Osteocyte (in vitro differentiated cells): ENCODE results near the gene F2RL2. TPM values are rescaled to one million over a fixed set of nuclear protein-coding genes. Genes with fewer than 3 reads are reported as not detected.
A peak's percentile ranks its signal among the peaks of the same experiment; 100 is the strongest.

Experiments used
- DNase-seq: peaks from one replicate; pipeline ENCODE4 v3.0.0; 2021; ENCODE audit warnings: mixed read lengths; ENCODE audit not compliant: unreplicated experiment; ENCODE audit errors: extremely low spot score
- H3K27ac Mint-ChIP-seq: one replicate; pipeline ENCODE4 v1.8.0; 2021; ENCODE audit warnings: mild to moderate bottlenecking, mixed read lengths; ENCODE audit not compliant: unreplicated experiment
- H3K27me3 Mint-ChIP-seq: one replicate; pipeline ENCODE4 v1.8.0; 2021; ENCODE audit warnings: mixed read lengths; ENCODE audit not compliant: unreplicated experiment
- H3K36me3 Mint-ChIP-seq: one replicate; pipeline ENCODE4 v1.8.0; 2021; ENCODE audit warnings: mixed read lengths; ENCODE audit not compliant: unreplicated experiment
- H3K4me1 Mint-ChIP-seq: one replicate; pipeline ENCODE4 v1.8.0; 2021; ENCODE audit warnings: mixed read lengths; ENCODE audit not compliant: unreplicated experiment
- H3K4me3 Mint-ChIP-seq: one replicate; pipeline ENCODE4 v1.8.0; 2021; ENCODE audit warnings: mild to moderate bottlenecking, moderate library complexity, mixed read lengths; ENCODE audit not compliant: unreplicated experiment
- H3K9me3 Mint-ChIP-seq: one replicate; pipeline ENCODE4 v1.8.0; 2021; ENCODE audit warnings: mixed read lengths; ENCODE audit not compliant: unreplicated experiment
- total RNA-seq: library from RNA; stranded (reverse); gene quantifications from 2 replicates; pipeline ENCODE4 v1.2.1, GENCODE V29; 2021
- TF ChIP-seq, protein P1 (sequence below): fragments of 200-600 bp; sonication (generic); IDR thresholded peaks from 2 replicates; pipeline ENCODE4 v1.5.0; 2021; ENCODE audit warnings: antibody characterized with exemption, mild to moderate bottlenecking, moderate library complexity

F2RL2 gene
- total RNA-seq, 1 donor from 2014 or later, result 14.1 TPM

DNA sequence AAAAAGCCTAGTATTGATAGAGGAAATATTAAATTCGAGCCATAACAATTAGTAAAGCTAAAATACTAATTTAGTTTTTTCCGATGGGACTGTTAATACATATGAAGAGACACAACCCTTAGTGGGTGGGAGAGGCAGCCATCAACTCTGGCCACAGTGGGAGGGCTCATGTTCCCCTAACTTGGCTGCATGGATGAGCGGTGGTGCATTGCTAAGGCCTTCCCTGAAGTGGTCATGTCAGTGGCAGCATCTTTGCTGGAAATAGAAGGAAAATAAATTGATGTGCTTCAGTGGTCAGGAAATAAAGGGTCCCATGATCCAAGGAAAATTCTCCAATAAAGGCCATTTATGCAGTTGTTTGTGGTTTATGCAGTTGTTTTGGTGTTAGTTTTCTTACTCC, 33.9 kb upstream of the F2RL2 start:
- H3K9me3 Mint-ChIP-seq, result no peaks in the 10 kb centered on the region
- H3K27me3 Mint-ChIP-seq, result no peaks in the 10 kb centered on the region
- no peak for DNase-seq
- TF ChIP-seq, protein P1, sequence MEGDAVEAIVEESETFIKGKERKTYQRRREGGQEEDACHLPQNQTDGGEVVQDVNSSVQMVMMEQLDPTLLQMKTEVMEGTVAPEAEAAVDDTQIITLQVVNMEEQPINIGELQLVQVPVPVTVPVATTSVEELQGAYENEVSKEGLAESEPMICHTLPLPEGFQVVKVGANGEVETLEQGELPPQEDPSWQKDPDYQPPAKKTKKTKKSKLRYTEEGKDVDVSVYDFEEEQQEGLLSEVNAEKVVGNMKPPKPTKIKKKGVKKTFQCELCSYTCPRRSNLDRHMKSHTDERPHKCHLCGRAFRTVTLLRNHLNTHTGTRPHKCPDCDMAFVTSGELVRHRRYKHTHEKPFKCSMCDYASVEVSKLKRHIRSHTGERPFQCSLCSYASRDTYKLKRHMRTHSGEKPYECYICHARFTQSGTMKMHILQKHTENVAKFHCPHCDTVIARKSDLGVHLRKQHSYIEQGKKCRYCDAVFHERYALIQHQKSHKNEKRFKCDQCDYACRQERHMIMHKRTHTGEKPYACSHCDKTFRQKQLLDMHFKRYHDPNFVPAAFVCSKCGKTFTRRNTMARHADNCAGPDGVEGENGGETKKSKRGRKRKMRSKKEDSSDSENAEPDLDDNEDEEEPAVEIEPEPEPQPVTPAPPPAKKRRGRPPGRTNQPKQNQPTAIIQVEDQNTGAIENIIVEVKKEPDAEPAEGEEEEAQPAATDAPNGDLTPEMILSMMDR, result no peak
- no peak overlapping the region for H3K4me3 Mint-ChIP-seq
- H3K27ac Mint-ChIP-seq, result no peak overlapping the region
- peaks cover 3% of the 10 kb centered on the region for H3K36me3 Mint-ChIP-seq
- H3K4me1 Mint-ChIP-seq, result peaks cover 15% of the 10 kb centered on the region

DNA sequence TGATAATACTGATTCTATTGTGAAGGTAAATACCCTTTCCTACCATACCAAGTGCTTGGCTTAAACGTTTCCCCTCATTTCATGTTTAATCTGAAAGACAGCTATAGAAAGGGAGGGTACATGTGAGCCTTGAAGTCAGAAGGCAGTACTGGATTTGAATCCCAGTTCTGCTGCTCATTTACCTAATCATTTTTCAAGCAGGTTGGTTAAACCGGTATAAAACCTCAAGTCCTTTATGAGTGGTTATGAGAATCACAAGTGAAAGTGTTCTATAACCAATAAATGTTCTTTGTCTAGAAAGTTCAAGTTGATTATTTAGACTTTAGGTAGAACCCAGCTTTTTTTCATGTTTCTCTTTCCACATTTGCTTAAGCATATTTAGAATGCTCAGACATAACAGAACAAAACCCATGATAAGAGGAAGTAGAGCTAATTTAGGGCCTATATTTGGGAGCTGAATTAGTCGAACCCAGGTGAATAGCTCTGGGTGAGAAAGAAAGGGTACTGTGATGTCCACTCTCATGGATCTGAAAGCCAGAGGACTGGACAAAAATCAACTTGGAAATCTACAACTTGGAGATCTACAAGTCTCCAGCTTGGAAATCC, 29.7 kb upstream of the F2RL2 start:
- Mint-ChIP-seq H3K36me3 (peaks cover 12% of the 10 kb centered on the region), H3K9me3 (peaks cover 10% of the 10 kb centered on the region), H3K27ac (no peak overlapping the region), H3K4me1 (peaks cover 16% of the 10 kb centered on the region), H3K4me3 (no peak overlapping the region), H3K27me3 (no peaks in the 10 kb centered on the region)
- no peak for DNase-seq
- TF ChIP-seq, protein P1, result no peak

DNA sequence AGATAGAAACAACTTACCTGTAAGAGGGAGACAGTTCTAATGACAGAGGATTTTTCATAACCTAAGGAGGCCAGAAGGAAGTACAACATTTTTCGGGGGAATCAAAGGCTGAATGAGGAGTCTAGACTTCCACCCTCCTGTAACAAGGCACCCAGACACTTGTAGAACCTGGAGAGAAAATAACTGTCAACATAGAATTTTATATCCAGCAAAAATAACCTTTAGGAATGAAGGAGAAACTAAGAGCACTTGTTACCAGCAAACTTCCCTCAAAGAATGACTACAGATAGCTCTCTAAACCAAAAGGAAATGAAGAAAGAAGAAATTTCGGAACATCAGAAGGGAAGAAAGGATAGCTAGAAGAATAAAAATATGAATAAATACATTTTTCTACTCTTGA, 25.9 kb upstream of the F2RL2 start:
- peaks cover 13% of the 10 kb centered on the region for H3K36me3 Mint-ChIP-seq
- TF ChIP-seq, protein P1, result no peak
- H3K4me3 Mint-ChIP-seq, result no peak overlapping the region
- no peaks in the 10 kb centered on the region for H3K27me3 Mint-ChIP-seq
- H3K4me1 Mint-ChIP-seq, result peaks cover 13% of the 10 kb centered on the region
- H3K27ac Mint-ChIP-seq, result no peak overlapping the region
- no peak for DNase-seq
- peaks cover 10% of the 10 kb centered on the region for H3K9me3 Mint-ChIP-seq

DNA sequence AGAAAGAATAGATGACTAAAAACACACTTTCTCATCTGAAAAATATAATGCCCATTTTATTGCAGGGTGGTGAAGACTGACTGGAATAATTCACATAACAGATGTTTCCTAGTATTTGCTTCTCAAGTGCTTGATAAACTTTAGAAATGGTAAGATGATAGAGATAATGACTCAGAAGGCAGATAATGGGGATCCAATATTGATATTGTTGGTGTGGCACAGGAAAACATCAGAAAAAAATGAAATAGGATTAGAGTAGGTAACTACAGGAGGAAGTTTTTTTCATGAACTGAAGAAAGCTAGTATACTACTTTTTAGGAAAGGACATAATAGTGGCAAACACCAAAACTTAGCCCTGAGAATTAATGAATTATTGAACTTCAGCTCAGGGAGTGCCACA, 20.2 kb upstream of the F2RL2 start:
- Mint-ChIP-seq H3K27ac (no peak overlapping the region), H3K27me3 (no peaks in the 10 kb centered on the region)
- TF ChIP-seq, protein P1, result no peak

DNA sequence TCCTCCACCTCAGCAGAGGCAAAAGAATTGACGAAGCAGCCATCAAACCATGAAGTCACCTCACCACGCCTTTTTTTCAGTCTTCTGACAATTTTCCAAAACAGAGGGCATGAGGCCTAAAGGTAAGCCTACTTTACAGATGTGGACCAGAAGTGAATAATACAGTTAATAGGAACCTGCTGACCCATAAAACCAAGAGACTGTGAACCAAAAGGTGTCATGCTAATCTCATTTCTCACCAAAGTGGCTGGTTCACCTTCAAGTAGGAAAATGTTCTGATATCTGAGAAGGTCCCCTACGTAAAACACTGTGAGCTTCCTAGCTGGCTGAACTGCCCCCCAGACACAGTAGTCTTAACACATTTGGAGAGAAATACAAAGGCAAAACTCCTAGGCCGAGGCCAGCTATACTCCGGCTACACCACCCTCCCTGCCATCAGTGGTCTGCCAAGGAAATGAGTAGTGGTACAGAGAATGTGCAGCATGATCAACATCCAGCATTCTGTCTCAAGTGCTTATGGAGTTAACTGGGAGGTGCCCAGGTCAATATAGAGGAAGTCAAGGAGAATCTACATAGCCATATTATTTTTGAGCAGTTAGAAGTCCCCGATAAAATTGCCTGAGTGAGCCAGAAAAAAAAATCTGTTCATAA, 19.3 kb upstream of the F2RL2 start:
- TF ChIP-seq, protein P1, result no peak
- no peak for DNase-seq

More for the DNA sequence above, 20.2 kb upstream of the F2RL2 start:
- no peak overlapping the region for H3K4me3 Mint-ChIP-seq
- no peak for DNase-seq
- peaks cover 29% of the 10 kb centered on the region for H3K4me1 Mint-ChIP-seq
- peaks cover 4% of the 10 kb centered on the region for H3K36me3 Mint-ChIP-seq
- H3K9me3 Mint-ChIP-seq, result peaks cover 1% of the 10 kb centered on the region

More for the DNA sequence above, 19.3 kb upstream of the F2RL2 start:
- Mint-ChIP-seq H3K36me3 (no peaks in the 10 kb centered on the region), H3K4me3 (no peak overlapping the region), H3K27ac (peak overlapping the region; percentile 13), H3K27me3 (no peaks in the 10 kb centered on the region), H3K9me3 (no peaks in the 10 kb centered on the region), H3K4me1 (peaks cover 30% of the 10 kb centered on the region)
